Rectal smooth muscle tissue (tissue), 1 donor: ENCODE measurements around the gene TMEM217.

ENCODE experiments used
- H3K27ac ChIP-seq: one replicate; pipeline ENCODE4 v1.7.0; 2013; ENCODE audit warnings: low read depth, low read length, inconsistent platforms
- H3K27me3 ChIP-seq: one replicate; pipeline ENCODE4 v1.7.0; 2013; ENCODE audit warnings: low read length; ENCODE audit not compliant: control insufficient read depth, insufficient read depth
- H3K36me3 ChIP-seq: one replicate; pipeline ENCODE4 v1.7.0; 2013; ENCODE audit warnings: low read length; ENCODE audit not compliant: control insufficient read depth, insufficient read depth
- H3K4me1 ChIP-seq: one replicate; pipeline ENCODE4 v1.7.0; 2013; ENCODE audit warnings: low read length; ENCODE audit not compliant: control insufficient read depth, insufficient read depth
- H3K4me3 ChIP-seq: one replicate; pipeline ENCODE4 v1.7.0; 2013; ENCODE audit warnings: low read length
- H3K9ac ChIP-seq: one replicate; pipeline ENCODE4 v1.7.0; 2013; ENCODE audit warnings: low read length

TMEM217 gene

DNA sequence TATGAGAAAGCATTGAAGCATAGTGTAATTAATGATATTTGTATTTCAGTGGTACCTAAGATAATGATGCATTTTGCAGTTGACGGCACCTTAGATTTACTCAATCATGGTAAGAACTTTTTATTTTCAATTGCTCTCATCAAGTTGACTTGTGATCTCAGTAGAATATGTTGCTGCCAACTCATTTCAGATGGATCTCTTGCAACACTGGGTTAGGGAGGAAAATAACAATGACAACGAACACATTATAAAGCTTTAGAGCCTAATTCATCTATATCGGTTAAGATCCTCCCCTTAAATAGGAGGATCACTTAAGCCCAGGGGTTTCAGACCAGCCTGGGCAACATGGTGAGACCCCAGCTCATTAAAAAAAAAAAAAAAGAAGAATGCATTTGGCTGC is 18.4 kb downstream of the TMEM217 start:
- Histone ChIP-seq H3K27me3 (no peaks in the 10 kb centered on the region), H3K9ac (no peak overlapping the region), H3K36me3 (no peaks in the 10 kb centered on the region)

DNA sequence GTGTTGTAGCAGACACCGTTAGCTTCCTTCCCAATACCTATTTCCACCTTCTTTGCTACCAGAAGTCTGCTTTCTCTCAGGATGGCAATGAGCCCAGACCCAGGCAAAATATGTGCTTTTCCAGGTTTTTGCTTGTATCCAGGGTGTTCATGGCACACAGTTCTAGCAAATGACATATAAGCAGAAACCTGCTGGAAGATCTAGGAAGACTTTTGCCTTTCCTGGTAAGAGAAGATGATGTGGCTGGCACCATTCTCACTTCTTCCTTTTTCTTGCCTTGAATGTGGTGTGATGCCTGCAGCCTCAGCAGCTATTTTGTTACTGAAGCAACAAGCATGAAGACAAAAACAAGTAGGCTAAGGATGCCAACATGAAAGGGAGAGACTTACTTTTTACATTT is 19.6 kb downstream of the TMEM217 start:
- H3K4me3 ChIP-seq: no peak overlapping the region
- H3K36me3 ChIP-seq: no peaks in the 10 kb centered on the region
- no peak overlapping the region for H3K27ac ChIP-seq
- H3K9ac ChIP-seq: no peak overlapping the region
- no peaks in the 10 kb centered on the region for H3K27me3 ChIP-seq
- peaks cover 4% of the 10 kb centered on the region for H3K4me1 ChIP-seq

More for the DNA sequence above, 18.4 kb downstream of the TMEM217 start:
- H3K27ac ChIP-seq: peak overlapping the region; percentile 60
- no peak overlapping the region for H3K4me3 ChIP-seq
- H3K4me1 ChIP-seq: peaks cover 11% of the 10 kb centered on the region

DNA sequence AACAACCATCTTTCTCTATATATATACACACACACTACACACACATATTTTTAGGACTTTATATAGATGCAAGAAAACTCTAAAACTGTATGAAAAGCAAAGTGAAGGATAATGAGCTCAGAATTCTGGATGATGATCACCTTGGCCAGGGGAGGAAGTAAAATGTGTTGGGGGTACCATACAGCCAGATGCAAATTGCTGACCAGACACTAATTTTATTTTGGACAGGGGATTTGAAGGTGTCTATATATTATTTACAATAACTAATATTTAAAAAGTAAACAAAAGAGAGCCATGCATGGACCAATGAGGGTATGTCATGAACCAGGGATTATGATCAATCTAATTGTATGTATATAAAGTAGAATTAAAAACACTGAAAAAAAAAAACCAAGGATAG is 20.2 kb downstream of the TMEM217 start:
- H3K36me3 ChIP-seq: no peaks in the 10 kb centered on the region
- no peak overlapping the region for H3K27ac ChIP-seq
- H3K4me3 ChIP-seq: no peak overlapping the region
- no peak overlapping the region for H3K9ac ChIP-seq
- H3K27me3 ChIP-seq: no peaks in the 10 kb centered on the region
- H3K4me1 ChIP-seq: peaks cover 3% of the 10 kb centered on the region

DNA sequence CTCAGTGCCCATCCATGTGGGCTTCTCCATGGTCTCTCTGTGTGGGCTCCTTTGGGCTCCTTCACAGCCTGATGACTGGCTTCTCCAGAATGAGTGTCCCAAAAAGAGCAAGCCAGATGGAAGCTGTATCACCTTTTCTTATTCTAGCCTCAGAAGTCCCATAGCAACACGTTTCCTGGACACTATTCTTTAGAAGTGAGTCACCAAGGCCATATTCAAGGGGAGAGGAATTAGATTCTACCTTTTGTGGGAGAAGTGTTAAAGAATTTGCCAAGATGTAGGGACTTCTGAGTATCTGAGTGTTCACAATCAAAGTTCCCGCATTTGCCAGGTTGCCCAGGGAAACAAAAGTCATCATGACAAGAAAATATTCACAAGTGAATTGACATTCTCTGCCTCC is 21.0 kb downstream of the TMEM217 start:
- Histone ChIP-seq H3K27me3 (no peaks in the 10 kb centered on the region), H3K4me1 (no peaks in the 10 kb centered on the region), H3K4me3 (no peak overlapping the region), H3K36me3 (no peaks in the 10 kb centered on the region), H3K27ac (no peak overlapping the region), H3K9ac (no peak overlapping the region)

DNA sequence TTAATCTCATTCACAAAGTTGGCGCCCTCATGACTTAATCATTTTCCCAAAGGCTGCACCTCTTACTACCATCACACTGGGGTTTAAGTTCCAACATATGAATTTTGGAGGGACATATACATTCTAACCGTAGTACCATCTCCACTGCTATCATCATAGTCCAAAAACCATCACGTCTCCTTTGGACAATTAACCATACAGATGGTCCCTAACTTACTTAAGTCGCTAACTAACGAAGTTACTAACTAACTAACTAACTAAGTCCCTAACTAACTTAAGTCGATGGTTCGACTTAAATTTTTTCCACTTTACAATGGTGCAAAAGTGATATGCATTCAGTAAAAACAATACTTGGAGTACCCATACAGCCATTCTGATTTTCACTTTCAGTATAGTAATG is 24.4 kb downstream of the TMEM217 start:
- no peak overlapping the region for H3K4me3 ChIP-seq

DNA sequence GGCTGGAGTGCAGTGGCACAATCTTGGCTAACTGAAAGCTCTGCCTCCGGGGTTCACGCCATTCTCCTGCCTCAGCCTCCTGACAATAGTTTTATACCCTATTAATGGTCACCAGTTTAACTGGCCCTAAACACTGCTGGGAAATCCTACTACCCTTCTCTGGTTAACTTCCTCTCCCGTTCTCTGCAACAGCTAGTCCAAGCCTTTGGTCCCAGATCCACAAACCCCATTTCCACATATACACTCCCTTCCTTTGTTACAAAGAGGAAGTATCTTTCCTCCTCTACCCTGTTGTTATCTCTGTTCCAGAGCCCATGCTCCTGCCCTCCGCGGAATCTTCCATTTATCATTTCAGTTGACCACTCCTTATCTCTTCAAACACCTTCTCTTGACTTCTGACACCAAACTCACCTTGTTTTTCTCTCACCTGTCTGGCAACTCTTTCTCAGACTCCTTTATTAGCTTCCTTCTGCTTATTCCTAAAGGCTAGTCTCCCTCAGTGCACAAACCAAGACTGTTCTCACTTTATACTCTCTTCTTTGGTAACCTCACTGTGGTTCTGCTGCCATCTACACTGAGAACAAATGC is 25.4 kb downstream of the TMEM217 start:
- Histone ChIP-seq H3K4me3 (no peak overlapping the region), H3K9ac (no peak overlapping the region), H3K36me3 (no peaks in the 10 kb centered on the region), H3K27me3 (no peaks in the 10 kb centered on the region), H3K27ac (no peak overlapping the region), H3K4me1 (no peaks in the 10 kb centered on the region)

More for the DNA sequence above, 24.4 kb downstream of the TMEM217 start:
- H3K4me1 ChIP-seq: no peaks in the 10 kb centered on the region
- no peak overlapping the region for H3K9ac ChIP-seq
- no peaks in the 10 kb centered on the region for H3K27me3 ChIP-seq
- no peak overlapping the region for H3K27ac ChIP-seq
- no peaks in the 10 kb centered on the region for H3K36me3 ChIP-seq

DNA sequence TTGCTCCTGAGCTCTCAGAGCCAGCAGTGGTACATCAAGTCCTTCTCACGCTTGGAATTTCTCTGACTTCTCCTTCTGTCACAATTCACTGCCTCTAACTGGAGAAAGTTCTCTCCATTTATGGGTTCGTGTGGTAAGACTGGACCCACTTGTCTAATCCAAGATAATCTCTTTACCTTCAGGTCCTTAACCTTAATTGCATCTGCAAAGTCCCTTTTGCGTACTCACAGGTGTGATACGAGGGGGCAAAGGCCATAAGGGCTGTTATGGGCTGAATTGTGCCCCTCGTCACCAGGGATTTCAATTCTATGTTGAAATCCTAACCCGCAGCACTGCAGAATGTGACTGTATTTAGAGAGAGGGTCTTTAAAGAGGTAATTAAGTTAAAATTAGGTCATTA is 27.8 kb downstream of the TMEM217 start:
- no peaks in the 10 kb centered on the region for H3K36me3 ChIP-seq
- H3K27ac ChIP-seq: no peak overlapping the region
- H3K9ac ChIP-seq: no peak overlapping the region
- H3K4me3 ChIP-seq: no peak overlapping the region
- H3K27me3 ChIP-seq: no peaks in the 10 kb centered on the region
- no peaks in the 10 kb centered on the region for H3K4me1 ChIP-seq

DNA sequence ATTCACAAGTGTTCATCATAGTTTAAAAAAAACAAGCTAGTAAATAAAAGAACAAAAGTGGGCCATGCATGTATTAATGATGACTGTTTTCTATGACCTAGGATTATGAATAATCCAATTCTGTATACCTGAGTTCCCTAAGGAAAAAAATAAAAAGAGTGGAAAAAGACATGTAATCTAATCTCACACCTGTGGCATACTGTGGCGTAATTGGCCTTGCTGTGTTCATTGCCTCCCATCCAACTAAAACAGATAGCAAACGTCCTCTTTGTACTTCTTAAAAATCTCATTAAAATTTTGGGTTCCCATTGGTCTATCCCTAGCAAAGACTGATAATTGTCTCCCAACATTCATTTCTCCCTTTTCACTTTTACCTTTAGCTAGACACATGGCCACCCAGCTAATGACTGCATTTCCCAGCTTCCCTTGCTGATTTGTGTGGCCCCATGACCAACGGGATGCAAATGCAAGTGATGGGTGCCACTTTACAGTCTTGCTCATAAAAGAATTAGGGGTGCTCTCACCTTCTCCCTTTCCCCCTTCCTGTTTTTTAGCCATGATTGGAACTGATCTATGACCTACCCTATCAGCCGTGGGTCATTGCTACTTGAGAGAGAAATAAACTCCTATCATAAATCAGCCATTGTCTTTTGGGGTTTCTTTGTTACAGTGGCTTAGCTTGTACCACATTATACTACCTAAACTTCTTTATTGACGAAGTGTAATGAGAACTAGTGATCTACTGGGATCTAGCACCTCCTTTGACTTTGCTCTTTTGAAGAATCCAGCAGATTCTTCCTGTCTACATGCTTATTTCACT is 32.4 kb downstream of the TMEM217 start:
- Histone ChIP-seq H3K4me1 (peaks cover 4% of the 10 kb centered on the region), H3K4me3 (no peak overlapping the region), H3K36me3 (no peaks in the 10 kb centered on the region), H3K27ac (no peak overlapping the region), H3K9ac (no peak overlapping the region), H3K27me3 (no peaks in the 10 kb centered on the region)

DNA sequence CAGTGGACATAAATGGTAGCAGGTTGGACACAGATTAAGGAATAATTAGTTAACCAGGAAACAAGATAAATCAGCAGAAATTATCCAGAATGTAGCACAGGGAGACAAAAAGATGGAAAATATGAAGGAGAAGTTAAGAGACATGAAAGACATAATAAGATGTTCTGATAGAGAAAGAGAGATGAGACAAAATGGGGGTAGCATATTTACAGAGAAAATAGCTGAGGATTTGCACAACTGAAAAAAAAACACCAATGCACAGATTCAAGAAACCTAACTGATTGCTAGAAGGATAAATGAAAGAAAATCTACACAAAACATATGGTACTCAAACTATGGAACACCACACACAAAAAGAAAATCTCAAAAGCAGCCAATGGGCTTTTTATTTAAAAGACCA is 35.0 kb downstream of the TMEM217 start:
- H3K4me3 ChIP-seq: peak overlapping the region; percentile 79
- H3K27ac ChIP-seq: no peak overlapping the region
- no peaks in the 10 kb centered on the region for H3K36me3 ChIP-seq
- H3K27me3 ChIP-seq: no peaks in the 10 kb centered on the region
- H3K4me1 ChIP-seq: peaks cover 4% of the 10 kb centered on the region
- no peak overlapping the region for H3K9ac ChIP-seq

DNA sequence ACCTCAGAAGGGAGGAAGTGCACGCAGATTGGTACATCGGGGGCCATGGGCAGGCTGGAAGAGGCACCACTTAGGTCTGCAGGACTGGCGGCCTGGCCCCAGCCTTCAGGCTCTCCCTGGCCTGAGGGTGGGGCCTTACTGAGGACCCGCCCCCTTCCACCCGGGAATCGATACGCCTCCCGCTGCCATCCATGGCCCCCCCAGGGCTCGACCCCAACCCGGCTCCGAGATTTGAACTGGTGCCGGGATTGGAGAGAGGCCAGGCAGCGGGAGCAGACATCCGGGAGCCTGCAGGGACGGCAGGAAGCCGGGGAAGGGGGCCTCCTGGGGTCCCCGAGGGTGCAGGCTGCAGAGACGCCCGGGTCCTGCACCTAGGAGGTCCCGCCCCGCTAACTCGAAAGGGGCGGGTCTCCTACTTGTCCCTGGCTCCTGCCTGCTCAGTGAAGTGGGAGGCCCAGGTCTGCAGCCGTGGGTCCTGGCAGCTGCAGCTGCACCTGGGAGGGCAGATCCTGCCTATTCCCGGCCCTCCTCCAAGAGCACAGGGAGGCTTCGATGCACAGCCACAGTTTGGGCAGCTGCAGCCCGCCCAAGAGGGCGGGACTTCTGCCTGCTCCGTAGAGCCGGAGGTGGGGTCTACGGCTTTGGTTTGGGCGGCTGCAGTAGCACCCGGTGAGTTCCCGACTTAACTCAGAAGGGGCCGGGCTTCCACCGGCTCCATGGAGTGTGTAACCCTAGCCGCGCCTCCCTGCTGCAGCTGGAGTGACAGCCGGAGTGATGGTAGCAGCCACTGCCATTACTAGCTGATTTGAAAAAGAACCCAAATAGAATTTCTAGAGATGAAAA is 35.6 kb downstream of the TMEM217 start:
- Histone ChIP-seq H3K27me3 (no peaks in the 10 kb centered on the region), H3K4me1 (peaks cover 4% of the 10 kb centered on the region), H3K4me3 (peak overlapping the region; percentile 79), H3K27ac (no peak overlapping the region), H3K36me3 (no peaks in the 10 kb centered on the region), H3K9ac (no peak overlapping the region)

DNA sequence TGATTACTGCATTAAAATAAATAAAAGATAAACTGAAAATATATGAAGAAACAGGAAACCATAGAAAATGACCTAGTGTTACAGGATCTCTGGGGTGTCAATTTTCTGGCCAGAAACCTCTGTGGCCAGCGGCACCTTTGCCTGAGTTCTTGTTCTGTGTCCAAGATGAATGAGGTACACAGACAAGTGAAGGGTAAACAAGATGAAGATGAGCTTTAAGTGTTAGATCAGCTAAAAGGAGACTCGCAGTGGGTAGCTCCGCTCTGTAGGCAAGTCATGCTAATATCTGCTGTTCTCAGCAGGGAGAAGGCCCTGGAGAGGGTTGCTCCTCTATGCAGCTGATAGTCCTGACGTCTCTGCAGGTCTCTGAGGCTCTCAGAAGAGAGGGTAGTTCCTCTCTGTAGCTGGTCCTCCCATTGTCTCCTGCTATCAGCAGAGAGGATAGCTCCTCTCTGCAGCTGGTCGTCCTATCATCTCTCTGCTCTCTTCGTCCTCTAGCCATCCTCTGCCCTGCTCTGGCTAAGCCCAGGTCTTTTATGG is 36.3 kb downstream of the TMEM217 start:
- Histone ChIP-seq H3K4me1 (peaks cover 4% of the 10 kb centered on the region), H3K9ac (no peak overlapping the region), H3K4me3 (peak overlapping the region; percentile 79)

DNA sequence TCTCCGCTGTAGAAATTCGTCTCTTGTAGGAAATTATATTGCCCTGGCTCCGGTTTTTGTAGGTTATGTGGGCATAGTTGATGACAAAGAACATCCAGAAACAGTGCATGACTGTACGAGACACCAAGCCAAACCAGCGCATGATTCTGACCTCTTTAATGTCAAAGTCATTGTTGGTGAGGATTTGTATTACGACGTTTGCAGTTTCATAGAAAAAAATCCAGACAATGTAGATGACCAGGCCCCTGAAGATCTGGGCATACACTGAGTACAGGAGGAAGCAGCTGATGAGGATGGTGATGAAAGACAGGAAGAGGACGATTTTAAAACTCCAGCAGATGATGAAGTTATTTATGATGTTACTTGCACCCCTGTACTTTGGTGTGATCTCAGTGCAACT is 39.4 kb downstream of the TMEM217 start:
- H3K36me3 ChIP-seq: no peaks in the 10 kb centered on the region
- no peak overlapping the region for H3K9ac ChIP-seq
- H3K27me3 ChIP-seq: no peaks in the 10 kb centered on the region
- no peak overlapping the region for H3K4me3 ChIP-seq
- H3K4me1 ChIP-seq: peaks cover 4% of the 10 kb centered on the region
- no peak overlapping the region for H3K27ac ChIP-seq

More for the DNA sequence above, 36.3 kb downstream of the TMEM217 start:
- Histone ChIP-seq H3K27me3 (no peaks in the 10 kb centered on the region), H3K36me3 (no peaks in the 10 kb centered on the region), H3K27ac (no peak overlapping the region)
